Liver (tissue), 9 donors: Measurements from ENCODE around the gene DGKD. TPM values are rescaled to one million over a fixed set of nuclear protein-coding genes. Genes with fewer than 3 reads are reported as not detected.

Source experiments
- DNase-seq: peaks from one replicate; pipeline ENCODE4 v3.0.0-alpha.2; 2017; ENCODE audit warnings: low spot score
- H3K27ac ChIP-seq, 2 donors: one replicate each; pipeline ENCODE4 v1.7.0; 2013; ENCODE audit warnings: inconsistent platforms in 2 of 2, low read length in 2 of 2, control low read depth in 1 of 2, low read depth in 1 of 2, mild to moderate bottlenecking in 1 of 2
- H3K27me3 ChIP-seq, 4 donors: one replicate each; pipeline versions ENCODE4 v1.6.1 to v1.7.0; 2013; ENCODE audit warnings: low read length in 3 of 4, inconsistent platforms in 1 of 4, mild to moderate bottlenecking in 1 of 4, moderate library complexity in 1 of 4; ENCODE audit not compliant: control insufficient read depth in 4 of 4, insufficient read depth in 4 of 4
- H3K36me3 ChIP-seq, 4 donors: one replicate each; pipeline versions ENCODE4 v1.6.1 to v1.7.0; 2013; ENCODE audit warnings: low read length in 3 of 4, mild to moderate bottlenecking in 3 of 4, low read depth in 1 of 4, moderate library complexity in 1 of 4; ENCODE audit not compliant: control insufficient read depth in 4 of 4, insufficient read depth in 3 of 4
- H3K4me1 ChIP-seq, 4 donors: one replicate each; pipeline versions ENCODE4 v1.6.1 to v1.7.0; 2013; ENCODE audit warnings: low read length in 3 of 4, mild to moderate bottlenecking in 3 of 4, moderate library complexity in 1 of 4; ENCODE audit not compliant: control insufficient read depth in 4 of 4, insufficient read depth in 4 of 4
- H3K4me3 ChIP-seq, 3 donors: one replicate each; pipeline versions ENCODE4 v1.6.1 to v1.7.0; 2013; ENCODE audit warnings: low read length in 3 of 3, control low read depth in 1 of 3, low read depth in 1 of 3, mild to moderate bottlenecking in 1 of 3
- H3K9ac ChIP-seq, 2 donors: one replicate each; pipeline ENCODE4 v1.7.0; 2013; ENCODE audit warnings: low read length in 2 of 2, mild to moderate bottlenecking in 2 of 2, moderate library complexity in 2 of 2, control low read depth in 1 of 2, low read depth in 1 of 2
- H3K9me3 ChIP-seq, 4 donors: one replicate each; pipeline versions ENCODE4 v1.6.1 to v1.7.0; 2013; ENCODE audit warnings: low read length in 3 of 4; ENCODE audit not compliant: control insufficient read depth in 4 of 4
- ATF3 ChIP-seq: IDR thresholded peaks from 2 replicates; pipeline ENCODE4 v1.6.1; 2016; ENCODE audit warnings: antibody characterized with exemption
- CTCF ChIP-seq: fragments of 150-350 bp; IDR thresholded peaks from 2 replicates; pipeline ENCODE4 v1.5.1; 2017; ENCODE audit warnings: improper control_type of control experiment, low read depth, low read length; ENCODE audit not compliant: missing input control
- EGR1 ChIP-seq, 2 donors: IDR thresholded peaks; 2 replicates each; pipeline ENCODE4 v1.6.1; 2016 to 2018; ENCODE audit warnings: antibody characterized with exemption in 2 of 2, low read depth in 2 of 2
- FOXA1 ChIP-seq: IDR thresholded peaks from 2 replicates; pipeline ENCODE4 v1.6.1; 2016; ENCODE audit warnings: antibody characterized with exemption
- FOXA2 ChIP-seq: IDR thresholded peaks from 2 replicates; pipeline ENCODE4 v1.6.1; 2016; ENCODE audit warnings: antibody characterized with exemption
- GABPA ChIP-seq, 2 donors: IDR thresholded peaks in 1 of 2; conservative IDR thresholded peaks in 1 of 2; 2 replicates each; pipeline ENCODE4 v1.6.1; 2016; ENCODE audit warnings: antibody characterized with exemption in 2 of 2, mild to moderate bottlenecking in 1 of 2, moderate library complexity in 1 of 2
- HNF4A ChIP-seq, 2 donors: conservative IDR thresholded peaks; 2 replicates each; pipeline ENCODE4 v1.6.1; 2016; ENCODE audit warnings: antibody characterized with exemption in 2 of 2, mild to moderate bottlenecking in 2 of 2
- HNF4G ChIP-seq: IDR thresholded peaks from 2 replicates; pipeline ENCODE4 v1.6.1; 2016; ENCODE audit warnings: antibody characterized with exemption
- JUND ChIP-seq, 2 donors: IDR thresholded peaks; 2 replicates each; pipeline ENCODE4 v1.6.1; 2016; ENCODE audit warnings: antibody characterized with exemption in 2 of 2
- MAX ChIP-seq: IDR thresholded peaks from 2 replicates; pipeline ENCODE4 v1.6.1; 2016; ENCODE audit warnings: antibody characterized with exemption
- NR2F2 ChIP-seq: IDR thresholded peaks from 2 replicates; pipeline ENCODE4 v1.6.1; 2016; ENCODE audit warnings: antibody characterized with exemption
- REST ChIP-seq: IDR thresholded peaks from 2 replicates; pipeline ENCODE4 v1.6.1; 2016; ENCODE audit warnings: antibody characterized with exemption, mild to moderate bottlenecking
- RXRA ChIP-seq, 2 donors: IDR thresholded peaks; 2 replicates each; pipeline ENCODE4 v1.6.1; 2017 to 2018; ENCODE audit warnings: antibody characterized with exemption in 2 of 2, mild to moderate bottlenecking in 1 of 2
- SP1 ChIP-seq: IDR thresholded peaks from 2 replicates; pipeline ENCODE4 v1.6.1; 2018; ENCODE audit warnings: antibody characterized with exemption, mild to moderate bottlenecking
- TAF1 ChIP-seq: conservative IDR thresholded peaks from 2 replicates; pipeline ENCODE4 v1.6.1; 2016; ENCODE audit warnings: antibody characterized with exemption, mild to moderate bottlenecking
- YY1 ChIP-seq: IDR thresholded peaks from 2 replicates; pipeline ENCODE4 v1.6.1; 2016; ENCODE audit warnings: antibody characterized with exemption, mild to moderate bottlenecking
- ZBTB33 ChIP-seq: IDR thresholded peaks from 2 replicates; pipeline ENCODE4 v1.6.1; 2016; ENCODE audit warnings: antibody characterized with exemption
- WGBS: extraction: QIAGEN DNeasy Blood & Tissue Kit; methylation state at CpG from one replicate; pipeline ENCODE4 v1.1.7; 2013; 5-methylcytosine and 5-hydroxymethylcytosine counted together
- polyA plus RNA-seq, 2 donors: library from polyadenylated mRNA; stranded (reverse) in 1 of 2; unstranded in 1 of 2; fragments of 200-250 nt in 1 of 2; fragments of >200 nt in 1 of 2; fragmentation: Nextera tagmentation in 1 of 2; extraction: Ambion mirVana in 1 of 2; gene quantifications; one replicate each; pipeline versions ENCODE4 v1.2.1 to v1.2.3, GENCODE V29; 2013 to 2015
- total RNA-seq, 2 donors: library from RNA; depleted of rRNA; stranded (reverse); fragments of >200 nt; gene quantifications; one replicate each; pipeline ENCODE4 v1.2.3, GENCODE V29; 2014
- donor health status: healthy.
- donor health status: healthy.
- donor health status: healthy.
- donor health status: healthy.
- donor health status: healthy.

Gene DGKD
- total and polyA plus RNA-seq, 4 donors: 4.8 to 16.4 (median 8.2) TPM

- no peak for DNase-seq
- TF ChIP-seq FOXA2: no peak
- TF ChIP-seq SP1: no peak
- no peak for TF ChIP-seq MAX
- TF ChIP-seq REST: no peak
- TF ChIP-seq ZBTB33: no peak
- TF ChIP-seq TAF1: no peak
- H3K4me3 ChIP-seq: no peak overlapping the region
- peaks cover 12 to 79% (median 49%) of the 10 kb centered on the region in 4 donors for H3K36me3 ChIP-seq
- H3K9me3 ChIP-seq: no peaks in the 10 kb centered on the region
- WGBS: 97% methylated on average over 20 of the region's 20 CpGs
- no peaks in the 10 kb centered on the region for H3K27me3 ChIP-seq
- H3K4me1 ChIP-seq: no peaks in the 10 kb centered on the region
- no peak overlapping the region for H3K27ac ChIP-seq
- H3K9ac ChIP-seq: no peak overlapping the region
Measured at GRCh38 chr2:233458031-233458610, 103.8 kb downstream of the DGKD start.

- no peak for DNase-seq
- Histone ChIP-seq H3K27ac (no peak overlapping the region), H3K9me3 (no peaks in the 10 kb centered on the region), H3K9ac (no peak overlapping the region), H3K4me1 (no peaks in the 10 kb centered on the region), H3K27me3 (no peaks in the 10 kb centered on the region), H3K36me3 (peaks cover 10 to 79% (median 50%) of the 10 kb centered on the region in 4 donors), H3K4me3 (no peak overlapping the region)
- TF ChIP-seq GABPA (IDR thresholded peaks at IDR 0.05 in 1 of 2, conservative IDR thresholded peaks at IDR 0.05 in 1 of 2): no peak
- TF ChIP-seq RXRA (IDR thresholded peaks at IDR 0.05): no peak
- TF ChIP-seq FOXA2: no peak
- no peak for TF ChIP-seq ATF3
- TF ChIP-seq HNF4G: no peak
- TF ChIP-seq FOXA1: no peak
- TF ChIP-seq YY1: no peak
- no peak for TF ChIP-seq REST
- no peak for TF ChIP-seq NR2F2
- TF ChIP-seq JUND (IDR thresholded peaks at IDR 0.05): no peak
- TF ChIP-seq HNF4A (conservative IDR thresholded peaks at IDR 0.05): no peak
- no peak for TF ChIP-seq EGR1 (IDR thresholded peaks at IDR 0.05; ENCODE audit: low read depth in 2 of 2)
- TF ChIP-seq SP1: no peak
- no peak for TF ChIP-seq CTCF
- no peak for TF ChIP-seq TAF1
- 96% methylated on average over 8 of the region's 8 CpGs for WGBS
Measured at GRCh38 chr2:233458826-233459225, 104.5 kb downstream of the DGKD start.
